NCI-H2029 treated with DMSO at 0.1 percent for 48 hours (cell line): ENCODE data around the gene NRGN.
A peak's percentile ranks its signal among the peaks of the same experiment; 100 is the strongest.

Source experiments
- DNase-seq: peaks from one replicate; lab custom pipeline; 2025; lab: John Stamatoyannopoulos, UW

The NRGN gene

GRCh38 chr11:124739479-124740276 is at the start of gene NRGN:
TSS of gene NRGN (plus strand) at chr11:124739942. CDS start at chr11:124740085, 143 bp downstream.
- DNase-seq = peak; percentile 53

- DNase-seq = no peak
These were observed 46.6 kb upstream of the NRGN start for GRCh38 chr11:124693142-124693541.

GRCh38 chr11:124699547-124699946 is 40.2 kb upstream of the NRGN start:
- DNase-seq = no peak

- DNase-seq = no peak
These were observed 39.7 kb upstream of the NRGN start for GRCh38 chr11:124700028-124700427.

- DNase-seq = no peak
These were observed 31.9 kb upstream of the NRGN start for GRCh38 chr11:124707829-124708228.

GRCh38 chr11:124712392-124712791 is 27.4 kb upstream of the NRGN start:
- DNase-seq = no peak

GRCh38 chr11:124716591-124716990 is 23.2 kb upstream of the NRGN start:
- DNase-seq = no peak

GRCh38 chr11:124717421-124717785 is 22.3 kb upstream of the NRGN start:
- no peak for DNase-seq

- DNase-seq = peak; percentile 1
These were observed 21.7 kb upstream of the NRGN start for GRCh38 chr11:124717786-124718651.

- no peak for DNase-seq
These were observed 20.9 kb upstream of the NRGN start for GRCh38 chr11:124718801-124719200.

GRCh38 chr11:124719534-124719933 is 20.2 kb upstream of the NRGN start:
- DNase-seq = no peak

- DNase-seq = no peak
These were observed 17.6 kb upstream of the NRGN start for GRCh38 chr11:124722176-124722575.

GRCh38 chr11:124724979-124725718 is 14.6 kb upstream of the NRGN start:
- DNase-seq = no peak

GRCh38 chr11:124725719-124726105 is 14.0 kb upstream of the NRGN start:
- no peak for DNase-seq

- DNase-seq = no peak
These were observed 12.3 kb upstream of the NRGN start for GRCh38 chr11:124727474-124727873.

GRCh38 chr11:124728134-124728533 is 11.6 kb upstream of the NRGN start:
- no peak for DNase-seq

GRCh38 chr11:124729571-124729970 is 10.2 kb upstream of the NRGN start:
- DNase-seq = no peak

- no peak for DNase-seq
These were observed 7.5 kb upstream of the NRGN start for GRCh38 chr11:124732230-124732629.

- DNase-seq = no peak
These were observed 3.0 kb upstream of the NRGN start for GRCh38 chr11:124736736-124737135.

- no peak for DNase-seq
These were observed 2.0 kb upstream of the NRGN start for GRCh38 chr11:124737638-124738305.

GRCh38 chr11:124738713-124739478 is 846 bp upstream of the NRGN start:
- no peak for DNase-seq
